HG02642 (cell line): ENCODE data around the gene CCBE1.

Experiments
- ATAC-seq: cut with Tn5 transposase; IDR thresholded peaks from one replicate; pipeline ENCODE4 v1.9.1; 2021; ENCODE audit warnings: mild to moderate bottlenecking; ENCODE audit not compliant: unreplicated experiment, poor library complexity

Gene CCBE1

GRCh38 chr18:59468821-59469220 is 228.4 kb downstream of the CCBE1 start:
- ATAC-seq, result no peak

GRCh38 chr18:59467497-59467896 is 229.7 kb downstream of the CCBE1 start:
- ATAC-seq, result no peak

- no peak for ATAC-seq
These were observed 230.2 kb downstream of the CCBE1 start for GRCh38 chr18:59466980-59467379.

GRCh38 chr18:59464486-59464885 is 232.7 kb downstream of the CCBE1 start:
- no peak for ATAC-seq

- no peak for ATAC-seq
These were observed 236.1 kb downstream of the CCBE1 start for GRCh38 chr18:59461171-59461570.

GRCh38 chr18:59460072-59460420 is 237.2 kb downstream of the CCBE1 start:
- ATAC-seq, result no peak

GRCh38 chr18:59459369-59460071 is 237.7 kb downstream of the CCBE1 start:
- ATAC-seq, result no peak

GRCh38 chr18:59458575-59458974 is 238.6 kb downstream of the CCBE1 start:
- ATAC-seq, result no peak

GRCh38 chr18:59456657-59457056 is 240.6 kb downstream of the CCBE1 start:
- no peak for ATAC-seq

- ATAC-seq, result no peak
These were observed 241.4 kb downstream of the CCBE1 start for GRCh38 chr18:59455728-59456276.

GRCh38 chr18:59454909-59455727 is 242.1 kb downstream of the CCBE1 start:
- no peak for ATAC-seq

- ATAC-seq, result no peak
These were observed 243.7 kb downstream of the CCBE1 start for GRCh38 chr18:59453468-59453961.

- ATAC-seq, result no peak
These were observed 245.3 kb downstream of the CCBE1 start for GRCh38 chr18:59451963-59452362.

- ATAC-seq, result no peak
These were observed 246.2 kb downstream of the CCBE1 start for GRCh38 chr18:59451073-59451472.

GRCh38 chr18:59448546-59448945 is 248.7 kb downstream of the CCBE1 start:
- ATAC-seq, result no peak

- ATAC-seq, result no peak
These were observed 251.2 kb downstream of the CCBE1 start for GRCh38 chr18:59446012-59446411.

- ATAC-seq, result no peak
These were observed 259.2 kb downstream of the CCBE1 start for GRCh38 chr18:59437851-59438569.

GRCh38 chr18:59432803-59433597 is 264.2 kb downstream of the CCBE1 start:
- no peak for ATAC-seq

- no peak for ATAC-seq
These were observed 266.1 kb downstream of the CCBE1 start for GRCh38 chr18:59431131-59431530.

- ATAC-seq, result no peak
These were observed 267.6 kb downstream of the CCBE1 start for GRCh38 chr18:59429608-59430007.
